GM23338 (cell line): ENCODE results near the gene DDX49. TPM values are rescaled to one million over a fixed set of nuclear protein-coding genes. Genes with fewer than 3 reads are reported as not detected.

Experiments used
- ATAC-seq: fragments of 200-7000 bp; cut with Tn5 transposase; 3 replicates; pipeline ENCODE4 v1.9.1; 2020
- DNase-seq: peaks from one replicate; pipeline ENCODE4 v3.0.0-alpha.2; 2015; ENCODE audit warnings: low spot score
- H2AFZ ChIP-seq: fragments of 200-600 bp; sonication (generic); 2 replicates; pipeline ENCODE4 v1.8.0; 2016; ENCODE audit warnings: antibody characterized with exemption, mild to moderate bottlenecking, moderate library complexity
- H3F3A ChIP-seq: fragments of 200-600 bp; sonication (generic); replicated peaks from 2 replicates; pipeline ENCODE4 v1.8.0; 2017; ENCODE audit warnings: antibody characterized with exemption, mixed run types, low read depth
- H3K27ac ChIP-seq: fragments of 200-600 bp; sonication (generic); 2 replicates; pipeline ENCODE4 v1.6.1; 2016; ENCODE audit warnings: low read depth
- H3K27me3 ChIP-seq: fragments of 200-600 bp; sonication (generic); 2 replicates; pipeline ENCODE4 v1.8.0; 2016; ENCODE audit warnings: mild to moderate bottlenecking, mixed run types, moderate library complexity; ENCODE audit not compliant: insufficient read depth
- H3K36me3 ChIP-seq: fragments of 200-600 bp; sonication (generic); 2 replicates; pipeline ENCODE4 v1.8.0; 2016; ENCODE audit warnings: mild to moderate bottlenecking; ENCODE audit not compliant: insufficient read depth
- H3K4me1 ChIP-seq: fragments of 200-600 bp; sonication (generic); 2 replicates; pipeline ENCODE4 v1.8.0; 2016; ENCODE audit warnings: mild to moderate bottlenecking, moderate library complexity; ENCODE audit not compliant: insufficient read depth
- H3K4me2 ChIP-seq: fragments of 200-600 bp; sonication (generic); 2 replicates; pipeline ENCODE4 v1.7.1; 2017; ENCODE audit warnings: mixed run types
- H3K4me3 ChIP-seq: fragments of 200-600 bp; sonication (generic); 2 replicates; pipeline ENCODE4 v1.6.1; 2016; ENCODE audit warnings: mixed run types
- H3K79me2 ChIP-seq: fragments of 200-600 bp; sonication (generic); replicated peaks from 2 replicates; pipeline ENCODE4 v1.8.0; 2017; ENCODE audit warnings: mild to moderate bottlenecking; ENCODE audit not compliant: insufficient read depth
- H3K9me2 ChIP-seq: fragments of 200-600 bp; sonication (generic); 2 replicates; pipeline ENCODE4 v1.8.0; 2017; ENCODE audit not compliant: insufficient read depth
- H4K20me1 ChIP-seq: fragments of 200-600 bp; sonication (generic); replicated peaks from 2 replicates; pipeline ENCODE4 v1.8.0; 2017; ENCODE audit warnings: mild to moderate bottlenecking; ENCODE audit not compliant: insufficient read depth
- H3K27ac Mint-ChIP-seq: 2 replicates; pipeline ENCODE4 v1.8.0; 2020; ENCODE audit warnings: inconsistent platforms, mild to moderate bottlenecking, moderate library complexity, mixed read lengths
- H3K27me3 Mint-ChIP-seq: 3 replicates; pipeline ENCODE4 v1.8.0; 2022; ENCODE audit warnings: low read depth, mild to moderate bottlenecking, moderate library complexity, mixed read lengths, inconsistent platforms; ENCODE audit not compliant: insufficient read depth, poor library complexity
- H3K36me3 Mint-ChIP-seq: 3 replicates; pipeline ENCODE4 v1.8.0; 2021; ENCODE audit warnings: low read depth, mild to moderate bottlenecking, inconsistent platforms, moderate library complexity, mixed read lengths
- H3K4me1 Mint-ChIP-seq: 3 replicates; pipeline ENCODE4 v1.8.0; 2020; ENCODE audit warnings: mild to moderate bottlenecking, inconsistent platforms, mixed read lengths
- H3K4me3 Mint-ChIP-seq: 3 replicates; pipeline ENCODE4 v1.8.0; 2021; ENCODE audit warnings: moderate library complexity, mild to moderate bottlenecking, inconsistent platforms, mixed read lengths
- H3K9me3 Mint-ChIP-seq: 3 replicates; pipeline ENCODE4 v1.8.0; 2020; ENCODE audit warnings: moderate library complexity, mild to moderate bottlenecking, inconsistent platforms, mixed read lengths
- CREB1 ChIP-seq: fragments of 250-450 bp; sonication (Bioruptor Pico); IDR thresholded peaks from 2 replicates; pipeline ENCODE4 v1.5.0; 2020; ENCODE audit warnings: low read depth, mild to moderate bottlenecking, moderate library complexity
- CTCF ChIP-seq, 2 experiments: fragments of 200-600 bp in 1 of 2; sonication (generic) in 1 of 2; conservative IDR thresholded peaks; 2 replicates each; pipeline versions ENCODE4 v1.5.1 to v1.6.1; 2016 to 2017; ENCODE audit warnings: antibody characterized with exemption in 2 of 2, low read depth in 2 of 2, mild to moderate bottlenecking in 2 of 2, moderate library complexity in 1 of 2
- ETS1 ChIP-seq: IDR thresholded peaks from 2 replicates; pipeline ENCODE4 v1.6.1; 2016; ENCODE audit warnings: antibody characterized with exemption
- EZH2 ChIP-seq: fragments of 200-600 bp; sonication (generic); IDR thresholded peaks from one replicate; pipeline ENCODE4 v1.8.0; 2017; ENCODE audit warnings: antibody characterized with exemption, mild to moderate bottlenecking, low read depth; ENCODE audit not compliant: unreplicated experiment
- EZH2phosphoT487 ChIP-seq: fragments of 200-600 bp; sonication (generic); IDR thresholded peaks from one replicate; pipeline ENCODE4 v1.8.1; 2018; ENCODE audit warnings: antibody characterized with exemption; ENCODE audit not compliant: unreplicated experiment
- JUNB ChIP-seq: IDR thresholded peaks from one replicate; pipeline ENCODE4 v1.6.1; 2016; ENCODE audit warnings: antibody characterized with exemption; ENCODE audit not compliant: unreplicated experiment
- POLR2AphosphoS5 ChIP-seq: IDR thresholded peaks from 2 replicates; pipeline ENCODE4 v1.6.1; 2016; ENCODE audit warnings: antibody characterized with exemption, low read depth
- REST ChIP-seq: IDR thresholded peaks from one replicate; pipeline ENCODE4 v1.6.1; 2018; ENCODE audit warnings: antibody characterized with exemption; ENCODE audit not compliant: unreplicated experiment
- ZNF114 ChIP-seq: fragments of 250-450 bp; sonication (Bioruptor Pico); IDR thresholded peaks from 2 replicates; pipeline ENCODE4 v1.5.0; 2020; ENCODE audit warnings: mild to moderate bottlenecking, moderate library complexity
- ZNF331 ChIP-seq: fragments of 250-450 bp; sonication (Bioruptor Pico); IDR thresholded peaks from 2 replicates; pipeline ENCODE4 v1.5.0; 2020; ENCODE audit warnings: low read depth, mild to moderate bottlenecking, moderate library complexity
- polyA plus RNA-seq: library from polyadenylated mRNA; unstranded; fragments of >200 nt; fragmentation: Nextera tagmentation; extraction: Ambion mirVana; gene quantifications from 2 replicates; pipeline ENCODE4 v1.2.1, GENCODE V29; 2016
- total RNA-seq: library from RNA; depleted of rRNA; stranded (reverse); fragments of >200 nt; shearing (Covaris generic); gene quantifications from 2 replicates; pipeline ENCODE4 v1.2.3, GENCODE V29; 2014

Gene DDX49
- total and polyA plus RNA-seq, 2 experiments from 2014 or later, result 40.2 to 75.3 TPM

- no peak for TF ChIP-seq JUNB
- TF ChIP-seq CTCF (conservative IDR thresholded peaks at IDR 0.05; ENCODE audit: low read depth in 2 of 2), result no peak
Observed at GRCh38 chr19:18875726-18876125, 43.8 kb upstream of the DDX49 start (continued).

- H3K27ac Mint-ChIP-seq, result no peak overlapping the region
- peaks cover 55% of the 10 kb centered on the region for H3K36me3 Mint-ChIP-seq
- Histone ChIP-seq H3K9me2 (no peaks in the 10 kb centered on the region), H3K4me3 (no peak overlapping the region), H3K4me1 (no peaks in the 10 kb centered on the region), H3K36me3 (no peaks in the 10 kb centered on the region), H3K79me2 (no peaks in the 10 kb centered on the region), H3K27me3 (peaks cover 4% of the 10 kb centered on the region), H3K27ac (no peak overlapping the region), H2AFZ (no peak overlapping the region), H3K4me2 (no peak overlapping the region), H4K20me1 (0 out of 2 replicates have a peak, but pooled peaks cover 1% of the 10 kb centered on the region), H3F3A (no peaks in the 10 kb centered on the region; the same call in 1 of the 2 replicates)
- peaks cover 4% of the 10 kb centered on the region for H3K9me3 Mint-ChIP-seq
- H3K27me3 Mint-ChIP-seq, result peaks cover 17% of the 10 kb centered on the region
- TF ChIP-seq CREB1 (CRISPR knock-in tag), result no peak
- no peak for TF ChIP-seq CTCF (conservative IDR thresholded peaks at IDR 0.05; ENCODE audit: low read depth in 2 of 2)
- TF ChIP-seq ZNF331 (CRISPR knock-in tag), result no peak
- TF ChIP-seq ZNF114 (CRISPR knock-in tag), result no peak
- no peak for TF ChIP-seq JUNB
- no peak for TF ChIP-seq EZH2phosphoT487
- no peak for TF ChIP-seq EZH2
- DNase-seq (no peak), ATAC-seq (no peak)
- no peaks in the 10 kb centered on the region for H3K4me1 Mint-ChIP-seq
- H3K4me3 Mint-ChIP-seq, result no peak overlapping the region
Observed at GRCh38 chr19:18876865-18877264, 42.6 kb upstream of the DDX49 start.

GRCh38 chr19:18878058-18878797, 41.3 kb upstream of the DDX49 start:
- ATAC-seq (no peak), DNase-seq (no peak)
- Histone ChIP-seq H3K4me3 (no peak overlapping the region), H3K27me3 (no peaks in the 10 kb centered on the region), H4K20me1 (0 out of 2 replicates have a peak, but pooled peaks cover 3% of the 10 kb centered on the region), H3F3A (no peaks in the 10 kb centered on the region; the same call in 1 of the 2 replicates), H3K4me2 (no peak overlapping the region), H3K79me2 (no peaks in the 10 kb centered on the region), H2AFZ (no peak overlapping the region), H3K36me3 (no peaks in the 10 kb centered on the region), H3K9me2 (no peaks in the 10 kb centered on the region), H3K4me1 (no peaks in the 10 kb centered on the region), H3K27ac (no peak overlapping the region)
- H3K27ac Mint-ChIP-seq, result no peak overlapping the region
- H3K4me3 Mint-ChIP-seq, result no peak overlapping the region
- H3K4me1 Mint-ChIP-seq, result no peaks in the 10 kb centered on the region
- peaks cover 63% of the 10 kb centered on the region for H3K36me3 Mint-ChIP-seq
- peaks cover 13% of the 10 kb centered on the region for H3K27me3 Mint-ChIP-seq
- H3K9me3 Mint-ChIP-seq, result peaks cover 4% of the 10 kb centered on the region; the same call in 2 of the 3 replicates
- TF ChIP-seq REST (no peak), CTCF (conservative IDR thresholded peaks at IDR 0.05; ENCODE audit: low read depth in 2 of 2) (no peak), EZH2 (no peak), ETS1 (no peak), POLR2AphosphoS5 (no peak)
